ENCODE data around the gene PISD. TPM values are rescaled to one million over a fixed set of nuclear protein-coding genes. Genes with fewer than 3 reads are reported as not detected.

PISD gene
- total RNA-seq, 2 donors from 2014 or later, result 14.8 to 27.3 TPM

DNA sequence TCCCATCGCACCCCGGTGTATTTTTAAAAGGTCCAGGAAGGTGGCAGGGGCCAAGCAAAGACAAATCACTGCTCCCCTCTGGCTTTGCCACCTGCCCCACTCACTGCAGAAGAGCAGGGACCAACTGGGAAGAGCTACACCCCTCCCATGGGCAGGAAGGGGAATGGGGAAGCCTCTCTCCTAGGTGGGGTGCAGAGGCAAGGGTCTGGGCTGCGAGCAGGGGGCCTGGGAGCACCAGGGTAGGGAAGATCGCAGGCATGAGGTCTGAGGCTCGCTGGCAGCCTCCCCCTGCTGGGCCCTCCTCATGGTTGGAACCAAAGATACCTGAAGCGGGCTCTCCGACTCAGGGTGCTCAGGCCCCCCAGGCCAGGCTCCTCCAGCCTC lies 36.8 kb downstream of the PISD start:
- Histone ChIP-seq H3K4me1 (peaks cover 0 to 47% of the 10 kb centered on the region in 2 donors), H3K9me3 (no peaks in the 10 kb centered on the region), H3K36me3 (peaks cover 17% of the 10 kb centered on the region), H3K4me3 (no peak overlapping the region), H3K27me3 (no peaks in the 10 kb centered on the region), H3K27ac (no peak overlapping the region)
- TF ChIP-seq CTCF (IDR thresholded peaks at IDR 0.05), result no peak
- DNase-seq (ENCODE audit: low spot score), result no peak

DNA sequence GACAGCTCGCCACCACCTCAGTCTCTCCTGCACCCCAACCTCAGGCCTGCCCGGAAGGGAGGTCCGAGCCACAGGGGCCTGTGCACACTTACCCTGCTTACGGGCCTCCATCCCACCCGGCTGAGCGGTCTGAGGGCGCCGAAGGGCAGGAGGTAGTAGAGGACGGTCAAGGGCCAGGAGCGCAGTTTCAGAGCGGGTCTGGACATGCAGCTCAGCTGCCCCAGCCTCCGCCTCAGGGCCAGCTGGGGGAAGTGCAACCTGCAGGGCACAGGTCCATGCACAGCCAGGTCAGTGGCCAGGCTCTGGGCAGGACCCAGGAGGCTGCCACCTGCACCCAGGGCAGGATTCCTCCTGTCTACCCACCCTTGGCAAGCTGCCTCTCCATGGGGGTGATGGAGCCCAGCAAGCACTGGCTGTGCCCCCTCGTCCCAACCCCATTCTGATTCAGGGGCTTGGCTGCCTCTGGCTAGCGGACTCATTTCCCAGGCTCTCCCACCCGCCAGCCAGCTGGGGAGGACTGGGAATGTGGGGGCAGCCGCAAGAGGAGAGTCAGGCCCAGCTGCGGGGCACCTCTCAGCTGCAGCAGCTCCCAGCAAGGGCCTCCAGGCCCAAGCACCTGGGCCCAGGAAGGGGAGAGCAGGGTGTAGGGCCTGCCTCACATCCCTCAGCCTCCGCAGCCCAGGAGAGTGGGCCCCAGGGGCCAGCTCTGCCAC lies 38.3 kb downstream of the PISD start:
- no peak overlapping the region for H3K4me3 ChIP-seq
- no peaks in the 10 kb centered on the region for H3K9me3 ChIP-seq
- H3K27me3 ChIP-seq, result no peaks in the 10 kb centered on the region
- TF ChIP-seq CTCF (IDR thresholded peaks at IDR 0.05), result no peak
- H3K36me3 ChIP-seq, result peaks cover 31% of the 10 kb centered on the region
- peaks cover 0 to 35% of the 10 kb centered on the region in 2 donors for H3K4me1 ChIP-seq
- DNase-seq (ENCODE audit: low spot score), result no peak
- H3K27ac ChIP-seq, result no peak overlapping the region

GRCh38 chr22:31622980-31623379 lies 39.0 kb downstream of the PISD start:
- Histone ChIP-seq H3K27ac (no peak overlapping the region), H3K36me3 (peaks cover 38% of the 10 kb centered on the region), H3K4me1 (peaks cover 0 to 31% of the 10 kb centered on the region in 2 donors), H3K27me3 (no peaks in the 10 kb centered on the region), H3K9me3 (no peaks in the 10 kb centered on the region), H3K4me3 (no peak overlapping the region)
- no peak for DNase-seq (ENCODE audit: low spot score)
- TF ChIP-seq CTCF (IDR thresholded peaks at IDR 0.05), result no peak

GRCh38 chr22:31621507-31622124 lies 40.4 kb downstream of the PISD start:
- Histone ChIP-seq H3K4me3 (no peak overlapping the region), H3K36me3 (peaks cover 43% of the 10 kb centered on the region), H3K4me1 (peaks cover 0 to 17% of the 10 kb centered on the region in 2 donors), H3K27ac (no peak overlapping the region), H3K27me3 (no peaks in the 10 kb centered on the region), H3K9me3 (no peaks in the 10 kb centered on the region)
- TF ChIP-seq CTCF (IDR thresholded peaks at IDR 0.05), result no peak
- no peak for DNase-seq (ENCODE audit: low spot score)

DNA sequence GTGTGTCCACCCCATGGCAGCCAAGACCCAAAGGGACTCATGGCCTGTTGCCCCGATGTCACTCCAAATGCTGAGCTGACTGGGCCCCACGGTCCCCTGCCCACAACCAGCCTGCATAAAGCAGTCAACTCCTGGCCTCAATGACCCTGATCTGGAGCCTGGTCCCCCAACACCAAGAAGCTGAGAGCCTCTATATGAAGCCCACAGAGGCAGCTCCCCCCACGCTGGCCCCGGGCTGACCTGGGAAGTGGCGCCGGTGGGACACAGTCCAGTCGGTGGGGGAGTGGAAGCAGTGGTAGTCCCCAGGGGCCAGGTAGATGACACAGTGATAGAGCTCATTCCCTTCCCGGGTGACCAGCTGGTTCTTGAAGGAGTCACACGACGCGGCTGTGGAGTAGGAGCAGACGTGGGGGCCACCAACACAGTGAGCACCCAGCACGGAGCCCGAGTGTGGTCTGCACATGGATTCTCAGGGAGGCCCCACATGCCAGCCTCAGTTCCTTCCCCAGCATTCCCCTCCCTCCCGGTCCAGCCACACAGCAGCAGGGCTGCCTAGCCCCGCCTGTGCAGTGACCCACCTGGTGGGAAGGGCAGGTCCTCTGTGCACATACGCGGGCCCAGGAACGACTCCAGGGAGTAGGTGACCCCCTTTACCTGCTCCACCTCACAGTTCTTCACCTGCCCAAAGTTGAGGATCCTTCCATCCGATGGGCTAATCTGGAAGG lies 41.1 kb downstream of the PISD start:
- Histone ChIP-seq H3K27ac (no peak overlapping the region), H3K4me3 (no peak overlapping the region), H3K4me1 (peaks cover 0 to 11% of the 10 kb centered on the region in 2 donors), H3K36me3 (peaks cover 43% of the 10 kb centered on the region), H3K27me3 (no peaks in the 10 kb centered on the region), H3K9me3 (no peaks in the 10 kb centered on the region)
- DNase-seq (ENCODE audit: low spot score), result no peak
- TF ChIP-seq CTCF (IDR thresholded peaks at IDR 0.05), result no peak
